GM12878 (cell line): Measurements from ENCODE around the gene C10orf143. TPM values are rescaled to one million over a fixed set of nuclear protein-coding genes. Genes with fewer than 3 reads are reported as not detected.

ENCODE experiments used
- ATAC-seq: fragments of 200-7000 bp; cut with Tn5 transposase; 3 replicates; pipeline ENCODE4 v1.9.1; 2020; ENCODE audit warnings: mild to moderate bottlenecking, moderate library complexity
- BruUV-seq: library from RNA; stranded (reverse); fragments of 400-500 nt; replicated peaks from 2 replicates; lab custom pipeline; 2021; lab: Mats Ljungman, UMichigan
- CTCF ChIA-PET: fragments of 300-600 bp; sonication (Branson Sonifier 250); formaldehyde crosslinking; extraction: SDS; loops from one replicate; lab custom pipeline; 2021; ENCODE audit warnings: inconsistent platforms; lab: Yijun Ruan, JAX
- POLR2A ChIA-PET: fragments of 350-600 bp; formaldehyde crosslinking; extraction: SDS; loops from one replicate; lab custom pipeline; 2021; ENCODE audit warnings: inconsistent platforms; lab: Charles Lee
- RAD21 ChIA-PET: fragments of 300-600 bp; sonication (Branson Sonifier 250); formaldehyde crosslinking; loops from one replicate; lab custom pipeline; 2023; ENCODE audit warnings: antibody characterized with exemption; ENCODE audit not compliant: unreplicated experiment; lab: Charles Lee
- SMC1A ChIA-PET: fragments of 300-600 bp; sonication (Branson Sonifier 250); formaldehyde crosslinking; loops from one replicate; lab custom pipeline; 2023; ENCODE audit not compliant: unreplicated experiment, uncharacterized antibody; lab: Charles Lee
- DNase-seq: peaks from one replicate; pipeline ENCODE4 v3.0.0-alpha.2; 2011; ENCODE audit warnings: low read depth, low spot score
- FAIRE-seq: peaks from 3 replicates; lab custom pipeline; 2011; peaks lifted over from hg19 to GRCh38; lab: Jason Lieb, UNC
- H2AFZ ChIP-seq: 2 replicates; pipeline ENCODE4 v1.6.0; 2011; ENCODE audit warnings: low read depth, low read length, control low read depth; ENCODE audit not compliant: control insufficient read depth
- H3K27ac ChIP-seq: 2 replicates; pipeline ENCODE4 v1.5.1; 2011; ENCODE audit warnings: control low read depth; ENCODE audit not compliant: control insufficient read depth, insufficient read depth
- H3K27me3 ChIP-seq, 2 experiments: replicated peaks in 1 of 2; 2 replicates each; pipeline versions ENCODE4 v1.6.0 to v1.6.1; 2011; ENCODE audit warnings: low read length in 1 of 2; ENCODE audit not compliant: control insufficient read depth in 2 of 2, insufficient read depth in 2 of 2
- H3K36me3 ChIP-seq, 2 experiments: 2 replicates each; pipeline ENCODE4 v1.5.1; 2011; ENCODE audit warnings: low read length in 1 of 2; ENCODE audit not compliant: control insufficient read depth in 2 of 2, insufficient read depth in 2 of 2
- H3K4me1 ChIP-seq: 2 replicates; pipeline ENCODE4 v1.6.1; 2011; ENCODE audit warnings: mild to moderate bottlenecking, low read length, moderate library complexity, mixed read lengths; ENCODE audit not compliant: control insufficient read depth, insufficient read depth
- H3K4me2 ChIP-seq: 2 replicates; pipeline ENCODE4 v1.6.0; 2011; ENCODE audit warnings: control low read depth; ENCODE audit not compliant: control insufficient read depth, insufficient read depth
- H3K4me3 ChIP-seq: fragments of 200-600 bp; sonication (generic); 2 replicates; pipeline ENCODE4 v1.5.1; 2016
- H3K79me2 ChIP-seq: 2 replicates; pipeline ENCODE4 v1.6.0; 2011; ENCODE audit warnings: low read length; ENCODE audit not compliant: control insufficient read depth, insufficient read depth
- H3K9ac ChIP-seq: 2 replicates; pipeline ENCODE4 v1.8.0; 2011; ENCODE audit warnings: low read length, control low read depth, mixed read lengths; ENCODE audit not compliant: control insufficient read depth, insufficient read depth
- H3K9me3 ChIP-seq: replicated peaks from 3 replicates; pipeline ENCODE4 v1.5.1; 2011; ENCODE audit warnings: mild to moderate bottlenecking, low read length; ENCODE audit not compliant: control insufficient read depth, insufficient read depth
- H4K20me1 ChIP-seq: 2 replicates; pipeline ENCODE4 v1.6.0; 2011; ENCODE audit not compliant: control insufficient read depth, insufficient read depth
- BACH1 ChIP-seq: fragments of 450-650 bp; IDR thresholded peaks from 2 replicates; pipeline ENCODE4 v1.6.1; 2017; ENCODE audit warnings: mild to moderate bottlenecking, borderline replicate concordance
- PRDM15 ChIP-seq: fragments of 450-650 bp; formaldehyde crosslinking; IDR thresholded peaks from 2 replicates; pipeline ENCODE4 v1.4.0; 2020; ENCODE audit warnings: mild to moderate bottlenecking, moderate library complexity
- ZNF24 ChIP-seq: fragments of 450-650 bp; IDR thresholded peaks from 2 replicates; pipeline ENCODE4 v1.6.1; 2017; ENCODE audit warnings: antibody characterized with exemption, mild to moderate bottlenecking
- WGBS: methylation state at CpG from one replicate; pipeline ENCODE4 v1.1.6; 2016; ENCODE audit warnings: low lambda C conversion rate; ENCODE audit not compliant: insufficient replicate concordance, insufficient coverage; ENCODE audit errors: missing lambda C conversion rate; 5-methylcytosine and 5-hydroxymethylcytosine counted together
- in situ Hi-C: fragments of 300-500 bp; cut with MboI; formaldehyde crosslinking; loops from 9 replicates; pipeline ENCODE4 v1.14.3; 2018; ENCODE audit warnings: mixed read lengths
- intact Hi-C: fragments of 100-400 bp; cut with micrococcal nuclease; formaldehyde crosslinking; loops from one replicate; pipeline ENCODE4 v1.14.2; 2022; ENCODE audit not compliant: unreplicated experiment
- polyA plus RNA-seq, 11 experiments: library from polyadenylated mRNA; depleted of rRNA in 4 of 11; unstranded in 6 of 11; stranded (reverse) in 5 of 11; fragments of >200 nt; fragmentation: Nextera tagmentation in 4 of 11; fragmentation: Illumina TruSeq in 1 of 11; extraction: Ambion mirVana in 4 of 11; extraction: Trizol in 1 of 11; gene quantifications; 1 replicate in 1 of 11; 2 replicates in 10 of 11; pipeline versions ENCODE4 v1.2.1 to v1.2.3, GENCODE V29; 2011 to 2016; ENCODE audit warnings: inconsistent platforms in 2 of 11, missing spikeins in 2 of 11, low read depth in 1 of 11
- total RNA-seq, 4 experiments: library from RNA; depleted of rRNA in 3 of 4; stranded (reverse); fragments of >200 nt in 3 of 4; fragmentation: Illumina TruSeq in 1 of 4; extraction: Trizol in 1 of 4; gene quantifications; 2 replicates each; pipeline versions ENCODE4 v1.2.1 to v1.2.3, GENCODE V29; 2013 to 2021

The C10orf143 gene
- total and polyA plus RNA-seq, 10 of the 15 experiments (the other 5 are each of a cell fraction or from before 2014, with no cell fraction given), result 0.64 to 7.9 (median 2.6) TPM

GRCh38 chr10:130028465-130028819 lies 82.2 kb downstream of the C10orf143 start:
- Histone ChIP-seq H3K27me3 (no peaks in the 10 kb centered on the region), H3K36me3 (no peaks in the 10 kb centered on the region), H2AFZ (no peak overlapping the region), H3K9ac (no peak overlapping the region), H3K9me3 (no peaks in the 10 kb centered on the region), H4K20me1 (no peaks in the 10 kb centered on the region), H3K4me3 (no peak overlapping the region), H3K79me2 (no peaks in the 10 kb centered on the region), H3K4me2 (no peak overlapping the region), H3K4me1 (no peaks in the 10 kb centered on the region), H3K27ac (no peak overlapping the region)
- in situ Hi-C loops (no loop called here), intact Hi-C loops (no loop called here)
- POLR2A ChIA-PET, result no interaction called here
- no peak for FAIRE-seq
- 21% methylated on average over 4 of the region's 4 CpGs for WGBS
- CTCF ChIA-PET, result no interaction called here
- ATAC-seq, result no peak
- TF ChIP-seq BACH1, result no peak
- no peak for TF ChIP-seq ZNF24
- no peak for TF ChIP-seq PRDM15 (CRISPR knock-in tag)
- SMC1A ChIA-PET, result no interaction called here
- BruUV-seq, result no TSS peak
- DNase-seq, result no peak
- RAD21 ChIA-PET, result no interaction called here
